H1 (cell line): ENCODE measurements around the gene RPS6KA4. TPM values are rescaled to one million over a fixed set of nuclear protein-coding genes. Genes with fewer than 3 reads are reported as not detected.
A peak's percentile ranks its signal among the peaks of the same experiment; 100 is the strongest.

Source experiments
- microRNA counts: library from miRNA; unstranded; fragments of <30 nt; microRNA quantifications from one replicate; lab custom pipeline; 2015
- microRNA-seq, 2 experiments: library from miRNA; unstranded; fragments of <30 nt; microRNA quantifications; one replicate each; pipeline versions ENCODE4 to v1.2.0, GENCODE V29; 2016 to 2020; ENCODE audit warnings: borderline microRNAs expressed in 2 of 2, borderline number of aligned reads in 2 of 2, borderline replicate concordance in 1 of 2
- polyA plus RNA-seq, 7 experiments: library from polyadenylated mRNA; depleted of rRNA in 3 of 7; stranded (reverse) in 5 of 7; unstranded in 2 of 7; fragments of >200 nt in 5 of 7; fragments of 200-250 nt in 2 of 7; gene quantifications; 1 replicate in 5 of 7; 2 replicates in 1 of 7; 4 replicates in 1 of 7; pipeline versions ENCODE4 v1.2.1 to v1.2.3, GENCODE V29; 2011 to 2013; ENCODE audit warnings: missing spikeins in 2 of 7, mixed read lengths in 2 of 7
- small RNA-seq: library from polyadenylated mRNA; stranded (forward); fragments of <200 nt; extraction: miRNeasy Mini kit (QIAGEN cat#:217004); gene quantifications from one replicate; pipeline ENCODE3, GENCODE V24; 2013; ENCODE audit not compliant: insufficient read depth
- total RNA-seq: library from RNA; stranded (reverse); fragmentation: NEBNext Ultra II Directional; extraction: Animal tissue kit (Norgen Biotek cat#: 25700); gene quantifications from 2 replicates; pipeline ENCODE4 v1.2.1, GENCODE V29; 2021

Gene RPS6KA4
- total and polyA plus RNA-seq, 2 of the 8 experiments (the other 6 are each of a cell fraction or from before 2014, with no cell fraction given), result 8.2 to 12.6 TPM

MicroRNAs encoded within 50 kb of the gene (microRNA counts, 767-probe panel; counts per million panel counts)
- microRNA hsa-miR-1237 (lab: Ali Mortazavi, UCI), result 879 counts per million, percentile 95 among the panel's probes with 10 or more counts

Small RNA genes within 50 kb of the gene (microRNA-seq; reads per million reads assigned to microRNA genes)
- gene MIR1237 (0 to 0.61 reads per million in 2 experiments), gene MIR7155 (0 to 0.20 reads per million in 2 experiments)

Small RNA genes within 50 kb of the gene (small RNA-seq; reads per million reads assigned to genes)
- gene MIR1237 (0.86 reads per million), gene MIR7155 (not detected)

Other genes starting within 250 kb of the RPS6KA4 start
- gene MACROD1, start 193.0 kb upstream of the RPS6KA4 start, total RNA-seq, result 19.5 and 19.6 TPM in 2 replicates
- gene MACROD1, start 193.0 kb upstream of the RPS6KA4 start, polyA plus RNA-seq (2011; rRNA removed), result 34.1 and 107 TPM in 2 replicates
- 316 and 329 TPM in 2 replicates for gene STIP1, start 173.0 kb upstream of the RPS6KA4 start, total RNA-seq
- 140 and 151 TPM in 2 replicates for gene STIP1, start 173.0 kb upstream of the RPS6KA4 start, polyA plus RNA-seq (2011; rRNA removed)
- 1.4 and 2.7 TPM in 2 replicates for gene FERMT3, start 152.4 kb upstream of the RPS6KA4 start, total RNA-seq
- gene FERMT3, start 152.4 kb upstream of the RPS6KA4 start, polyA plus RNA-seq (2011; rRNA removed), result 3.7 and 5.9 TPM in 2 replicates
- gene TRPT1, start 133.0 kb upstream of the RPS6KA4 start, total RNA-seq, result 34.5 and 39.7 TPM in 2 replicates
- 74.6 and 102 TPM in 2 replicates for gene TRPT1, start 133.0 kb upstream of the RPS6KA4 start, polyA plus RNA-seq (2011; rRNA removed)
- 43.4 and 51.5 TPM in 2 replicates for gene NUDT22, start 132.9 kb upstream of the RPS6KA4 start, total RNA-seq
- 69.0 and 97.1 TPM in 2 replicates for gene NUDT22, start 132.9 kb upstream of the RPS6KA4 start, polyA plus RNA-seq (2011; rRNA removed)
- 14.6 and 17.8 TPM in 2 replicates for gene DNAJC4, start 128.6 kb upstream of the RPS6KA4 start, total RNA-seq
- 31.0 and 34.0 TPM in 2 replicates for gene DNAJC4, start 128.6 kb upstream of the RPS6KA4 start, polyA plus RNA-seq (2011; rRNA removed)
- 46.1 and 49.6 TPM in 2 replicates for gene VEGFB, start 124.6 kb upstream of the RPS6KA4 start, total RNA-seq
- gene VEGFB, start 124.6 kb upstream of the RPS6KA4 start, polyA plus RNA-seq (2011; rRNA removed), result 9.3 and 11.4 TPM in 2 replicates
- gene FKBP2, start 118.1 kb upstream of the RPS6KA4 start, total RNA-seq, result 41.7 and 43.2 TPM in 2 replicates
- gene FKBP2, start 118.1 kb upstream of the RPS6KA4 start, polyA plus RNA-seq (2011; rRNA removed), result 52.5 and 67.3 TPM in 2 replicates
- 418 and 419 TPM in 2 replicates for gene PPP1R14B, start 112.2 kb upstream of the RPS6KA4 start, total RNA-seq
- gene PPP1R14B, start 112.2 kb upstream of the RPS6KA4 start, polyA plus RNA-seq (2011; rRNA removed), result 265 and 351 TPM in 2 replicates
- gene PLCB3, start 107.6 kb upstream of the RPS6KA4 start, total RNA-seq, result 104 TPM in 2 replicates
- gene PLCB3, start 107.6 kb upstream of the RPS6KA4 start, polyA plus RNA-seq (2011; rRNA removed), result 47.2 and 70.6 TPM in 2 replicates
- 23.1 and 25.3 TPM in 2 replicates for gene BAD, start 74.5 kb upstream of the RPS6KA4 start, total RNA-seq
- gene BAD, start 74.5 kb upstream of the RPS6KA4 start, polyA plus RNA-seq (2011; rRNA removed), result 33.7 and 38.4 TPM in 2 replicates
- gene GPR137, start 73.3 kb upstream of the RPS6KA4 start, total RNA-seq, result 36.8 and 37.8 TPM in 2 replicates
- gene GPR137, start 73.3 kb upstream of the RPS6KA4 start, polyA plus RNA-seq (2011; rRNA removed), result 36.2 and 55.5 TPM in 2 replicates
- 0.19 TPM in 1 of 2 replicates, not detected in the other for gene KCNK4, start 67.9 kb upstream of the RPS6KA4 start, total RNA-seq
- gene KCNK4, start 67.9 kb upstream of the RPS6KA4 start, polyA plus RNA-seq (2011; rRNA removed), result not detected in 2 replicates
- not detected in 2 replicates for gene CATSPERZ, start 58.8 kb upstream of the RPS6KA4 start, total RNA-seq
- 0.77 and 1.1 TPM in 2 replicates for gene CATSPERZ, start 58.8 kb upstream of the RPS6KA4 start, polyA plus RNA-seq (2011; rRNA removed)
- 36.1 and 37.0 TPM in 2 replicates for gene ESRRA, start 53.6 kb upstream of the RPS6KA4 start, total RNA-seq
- 18.2 and 20.9 TPM in 2 replicates for gene ESRRA, start 53.6 kb upstream of the RPS6KA4 start, polyA plus RNA-seq (2011; rRNA removed)
- gene TRMT112, start 41.6 kb upstream of the RPS6KA4 start, total RNA-seq, result 300 and 326 TPM in 2 replicates
- 650 and 707 TPM in 2 replicates for gene TRMT112, start 41.6 kb upstream of the RPS6KA4 start, polyA plus RNA-seq (2011; rRNA removed)
- 201 and 225 TPM in 2 replicates for gene PRDX5, start 41.0 kb upstream of the RPS6KA4 start, total RNA-seq
- 582 and 631 TPM in 2 replicates for gene PRDX5, start 41.0 kb upstream of the RPS6KA4 start, polyA plus RNA-seq (2011; rRNA removed)
- gene CCDC88B, start 19.0 kb upstream of the RPS6KA4 start, total RNA-seq, result 11.2 and 12.5 TPM in 2 replicates
- 5.9 and 7.9 TPM in 2 replicates for gene CCDC88B, start 19.0 kb upstream of the RPS6KA4 start, polyA plus RNA-seq (2011; rRNA removed)
- gene SLC22A11, start 196.8 kb downstream of the RPS6KA4 start, total RNA-seq, result not detected in 2 replicates
- gene SLC22A11, start 196.8 kb downstream of the RPS6KA4 start, polyA plus RNA-seq (2011; rRNA removed), result 0.05 TPM in 1 of 2 replicates, not detected in the other
- not detected in 2 replicates for gene SLC22A12, start 232.1 kb downstream of the RPS6KA4 start, total RNA-seq
- not detected in 2 replicates for gene SLC22A12, start 232.1 kb downstream of the RPS6KA4 start, polyA plus RNA-seq (2011; rRNA removed)